HG02981 (cell line): ENCODE measurements around the gene PMFBP1.

Experiments used
- ATAC-seq: cut with Tn5 transposase; IDR thresholded peaks from one replicate; pipeline ENCODE4 v1.9.1; 2021; ENCODE audit warnings: mild to moderate bottlenecking, moderate library complexity; ENCODE audit not compliant: unreplicated experiment

PMFBP1 gene

GRCh38 chr16:72187551-72187950 lies 15.6 kb upstream of the PMFBP1 start:
- ATAC-seq: no peak

- no peak for ATAC-seq
These were observed 11.0 kb upstream of the PMFBP1 start for GRCh38 chr16:72182976-72183375.

- ATAC-seq: no peak
These were observed 7.4 kb upstream of the PMFBP1 start for GRCh38 chr16:72179204-72179970.

- ATAC-seq: no peak
These were observed 2.8 kb upstream of the PMFBP1 start for GRCh38 chr16:72174726-72175125.

GRCh38 chr16:72173997-72174396 lies 2.0 kb upstream of the PMFBP1 start:
- ATAC-seq: no peak

- no peak for ATAC-seq
These were observed 719 bp downstream of the PMFBP1 start for GRCh38 chr16:72171236-72171635.

GRCh38 chr16:72169708-72170107 lies 2.2 kb downstream of the PMFBP1 start:
- no peak for ATAC-seq

- no peak for ATAC-seq
These were observed 3.6 kb downstream of the PMFBP1 start for GRCh38 chr16:72168365-72168764.

- ATAC-seq: no peak
These were observed 4.9 kb downstream of the PMFBP1 start for GRCh38 chr16:72166954-72167561.

GRCh38 chr16:72166151-72166550 lies 5.8 kb downstream of the PMFBP1 start:
- no peak for ATAC-seq

- ATAC-seq: no peak
These were observed 7.3 kb downstream of the PMFBP1 start for GRCh38 chr16:72164691-72165090.

- no peak for ATAC-seq
These were observed 9.8 kb downstream of the PMFBP1 start for GRCh38 chr16:72162105-72162692.

GRCh38 chr16:72159801-72160200 lies 12.2 kb downstream of the PMFBP1 start:
- ATAC-seq: no peak

GRCh38 chr16:72159386-72159785 lies 12.6 kb downstream of the PMFBP1 start:
- ATAC-seq: no peak

GRCh38 chr16:72149676-72150464 lies 22.1 kb downstream of the PMFBP1 start:
- ATAC-seq: no peak

- no peak for ATAC-seq
These were observed 29.5 kb downstream of the PMFBP1 start for GRCh38 chr16:72142476-72142875.

GRCh38 chr16:72139908-72140307 lies 32.0 kb downstream of the PMFBP1 start:
- no peak for ATAC-seq

- ATAC-seq: no peak
These were observed 33.8 kb downstream of the PMFBP1 start for GRCh38 chr16:72138064-72138572.

- ATAC-seq: no peak
These were observed 34.4 kb downstream of the PMFBP1 start for GRCh38 chr16:72137380-72138063.

- no peak for ATAC-seq
These were observed 37.4 kb downstream of the PMFBP1 start for GRCh38 chr16:72134507-72134906.

GRCh38 chr16:72132726-72133125 lies 39.2 kb downstream of the PMFBP1 start:
- ATAC-seq: no peak
